GM13976 (cell line): Measurements from ENCODE around the gene KDM5A.

Experiments used
- DNase-seq: peaks from one replicate; pipeline ENCODE4 v3.0.0; 2012; ENCODE audit warnings: low spot score
- in situ Hi-C: fragments of 300-500 bp; cut with MboI; formaldehyde crosslinking; loops from one replicate; pipeline ENCODE4 v1.12.0; 2022; ENCODE audit warnings: low sequenced_read_pairs, mixed read lengths, inconsistent platforms; ENCODE audit not compliant: unreplicated experiment
- TF ChIP-seq, protein P1 (sequence below): IDR thresholded peaks from 2 replicates; pipeline ENCODE4 v1.5.1; 2012; ENCODE audit warnings: borderline replicate concordance, mild to moderate bottlenecking; ENCODE audit not compliant: insufficient read depth; ENCODE audit errors: extremely low read depth, missing control alignments, control extremely low read depth

KDM5A gene

DNA sequence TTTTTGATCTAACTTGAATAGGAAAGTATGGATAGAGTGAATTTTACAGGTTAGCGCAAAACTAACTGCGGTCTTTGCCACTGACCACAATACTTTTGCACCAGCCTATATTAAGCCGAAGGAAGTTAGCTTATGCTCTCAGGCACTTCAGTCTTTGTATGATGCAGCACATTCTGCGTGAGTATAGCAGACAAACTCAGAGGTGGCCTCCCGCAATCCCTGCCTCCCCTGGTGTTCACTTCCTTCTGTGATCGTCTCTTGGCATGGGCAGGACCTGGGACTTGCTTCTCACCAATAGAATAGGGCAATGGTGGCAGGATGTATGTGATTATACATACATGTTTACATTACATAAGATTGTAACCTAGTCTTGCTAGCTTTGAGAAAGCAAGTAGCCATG, 116.2 kb downstream of the KDM5A start:
- in situ Hi-C loops = no loop called here
- no peak for DNase-seq
- TF ChIP-seq, protein P1, sequence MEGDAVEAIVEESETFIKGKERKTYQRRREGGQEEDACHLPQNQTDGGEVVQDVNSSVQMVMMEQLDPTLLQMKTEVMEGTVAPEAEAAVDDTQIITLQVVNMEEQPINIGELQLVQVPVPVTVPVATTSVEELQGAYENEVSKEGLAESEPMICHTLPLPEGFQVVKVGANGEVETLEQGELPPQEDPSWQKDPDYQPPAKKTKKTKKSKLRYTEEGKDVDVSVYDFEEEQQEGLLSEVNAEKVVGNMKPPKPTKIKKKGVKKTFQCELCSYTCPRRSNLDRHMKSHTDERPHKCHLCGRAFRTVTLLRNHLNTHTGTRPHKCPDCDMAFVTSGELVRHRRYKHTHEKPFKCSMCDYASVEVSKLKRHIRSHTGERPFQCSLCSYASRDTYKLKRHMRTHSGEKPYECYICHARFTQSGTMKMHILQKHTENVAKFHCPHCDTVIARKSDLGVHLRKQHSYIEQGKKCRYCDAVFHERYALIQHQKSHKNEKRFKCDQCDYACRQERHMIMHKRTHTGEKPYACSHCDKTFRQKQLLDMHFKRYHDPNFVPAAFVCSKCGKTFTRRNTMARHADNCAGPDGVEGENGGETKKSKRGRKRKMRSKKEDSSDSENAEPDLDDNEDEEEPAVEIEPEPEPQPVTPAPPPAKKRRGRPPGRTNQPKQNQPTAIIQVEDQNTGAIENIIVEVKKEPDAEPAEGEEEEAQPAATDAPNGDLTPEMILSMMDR = no peak

DNA sequence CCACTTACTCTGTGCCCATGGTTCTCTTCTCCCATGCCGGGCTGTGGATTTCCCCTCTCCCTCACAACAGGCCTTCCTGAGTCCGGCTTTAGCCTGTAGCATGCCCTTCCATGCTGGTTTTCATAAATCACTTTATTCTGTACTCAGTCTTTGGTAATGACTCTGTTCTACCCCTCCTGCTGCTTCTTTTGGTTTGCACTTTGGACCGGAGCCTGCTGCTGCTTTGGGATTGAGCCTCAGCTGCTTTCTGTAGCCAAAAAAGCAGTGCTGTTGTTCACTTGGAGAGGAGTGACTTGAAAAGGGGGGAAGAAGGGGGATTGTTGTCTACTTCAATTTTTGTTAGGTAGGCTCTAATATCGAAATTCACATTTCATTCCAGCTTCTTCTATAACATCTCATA, 118.0 kb downstream of the KDM5A start:
- TF ChIP-seq, protein P1 = no peak
- no peak for DNase-seq
- in situ Hi-C loops = no loop called here

DNA sequence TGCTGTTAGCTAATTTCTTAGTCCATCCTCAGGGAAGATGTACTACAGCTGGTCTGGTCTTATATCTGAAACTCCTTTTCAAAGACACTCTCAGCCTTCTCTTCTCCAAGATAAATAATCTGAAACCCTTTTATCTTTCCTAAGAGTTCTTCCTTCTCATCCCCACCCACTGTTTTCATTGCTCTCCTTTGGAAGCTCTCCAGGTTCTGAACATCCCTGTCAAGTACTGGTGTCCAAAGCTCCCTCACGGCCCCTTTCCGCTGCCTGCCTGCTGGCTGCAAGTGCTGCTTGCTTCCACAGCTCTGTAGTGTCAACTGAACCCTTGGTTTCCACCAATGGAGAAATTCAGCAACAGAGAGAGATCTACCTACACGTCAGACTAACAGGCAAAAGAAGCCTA, 119.9 kb downstream of the KDM5A start:
- DNase-seq = no peak
- in situ Hi-C loops = no loop called here
- TF ChIP-seq, protein P1 = no peak

DNA sequence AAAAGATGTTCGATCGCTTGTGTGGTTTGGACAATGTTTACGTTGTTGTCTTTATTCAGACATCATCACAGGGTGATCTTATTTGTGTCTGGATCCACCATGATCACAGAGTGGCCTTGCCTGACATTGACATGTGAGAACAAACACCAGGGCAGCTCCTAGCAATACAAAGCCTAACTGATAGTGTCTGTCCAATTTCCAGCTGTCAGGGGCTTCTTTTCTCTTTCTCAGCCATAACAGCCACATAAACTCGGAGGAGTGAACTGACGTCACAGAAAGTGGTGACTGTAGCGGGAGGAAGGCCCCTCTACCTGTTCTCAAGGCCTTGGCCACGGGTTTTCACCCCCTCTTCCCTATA, 120.7 kb downstream of the KDM5A start:
- DNase-seq = no peak
- TF ChIP-seq, protein P1 = no peak
- in situ Hi-C loops = no loop called here

DNA sequence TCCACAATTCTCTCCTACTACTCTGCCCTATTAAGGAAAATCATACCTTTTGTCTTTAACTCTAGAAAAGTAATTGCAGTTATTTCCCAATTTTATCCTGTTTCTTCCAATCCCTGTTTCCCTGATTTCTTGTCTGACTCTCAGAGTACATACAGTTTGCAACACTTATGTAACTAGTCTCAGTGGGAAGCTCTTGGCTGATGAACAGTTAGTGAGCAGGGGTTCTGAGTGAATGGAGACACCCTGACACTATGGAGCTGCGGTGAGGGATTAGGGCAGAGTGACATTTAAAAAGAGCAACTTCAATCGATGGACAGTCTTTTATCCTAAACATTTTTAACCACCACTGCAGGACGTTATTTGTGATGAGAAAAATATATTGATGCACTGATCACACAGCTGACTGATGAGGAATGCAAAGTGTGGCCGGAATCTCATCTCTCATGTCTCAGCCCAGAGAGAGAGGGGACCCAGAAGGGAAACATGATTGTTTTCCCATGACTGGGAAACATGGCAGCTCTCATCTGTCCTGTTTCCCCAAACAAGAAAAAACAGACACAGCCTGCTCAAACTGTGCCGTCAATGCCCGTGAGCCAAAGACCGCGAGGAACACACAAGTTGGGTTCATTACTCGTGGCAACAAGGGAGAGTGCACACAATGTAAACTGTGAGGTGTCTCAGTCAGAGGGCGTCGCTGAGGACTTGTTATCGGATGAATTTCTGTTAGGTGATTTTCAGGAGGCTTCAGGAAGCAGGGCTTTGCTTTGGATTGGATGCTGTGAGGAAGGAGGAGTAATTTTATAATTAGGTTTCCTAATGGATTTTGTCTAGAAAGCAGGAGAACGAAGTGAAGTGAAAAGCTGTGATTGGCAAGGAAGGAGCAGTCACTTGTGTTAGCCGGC, 121.3 kb downstream of the KDM5A start:
- no peak for DNase-seq
- in situ Hi-C loops = no loop called here
- TF ChIP-seq, protein P1 = no peak

DNA sequence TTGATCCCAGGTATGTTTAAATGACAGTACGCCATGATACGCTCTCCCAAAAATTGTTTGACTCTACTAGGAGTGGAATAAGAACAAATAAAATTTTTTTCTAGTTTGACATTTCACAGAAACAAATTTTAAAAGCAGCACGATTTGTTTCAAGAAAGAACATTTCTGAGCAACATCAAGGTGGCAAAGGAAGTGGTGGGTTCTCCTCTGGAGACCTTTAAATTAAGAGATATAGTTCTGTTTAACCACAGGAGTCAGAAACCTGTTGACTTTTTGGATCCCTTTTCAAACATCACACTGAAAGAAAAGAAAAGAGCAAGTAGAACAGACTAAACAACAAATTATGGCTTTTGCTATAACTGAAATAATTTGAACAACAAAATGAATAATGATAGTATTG, 124.0 kb downstream of the KDM5A start:
- DNase-seq = no peak
- in situ Hi-C loops = no loop called here
- TF ChIP-seq, protein P1 = no peak

DNA sequence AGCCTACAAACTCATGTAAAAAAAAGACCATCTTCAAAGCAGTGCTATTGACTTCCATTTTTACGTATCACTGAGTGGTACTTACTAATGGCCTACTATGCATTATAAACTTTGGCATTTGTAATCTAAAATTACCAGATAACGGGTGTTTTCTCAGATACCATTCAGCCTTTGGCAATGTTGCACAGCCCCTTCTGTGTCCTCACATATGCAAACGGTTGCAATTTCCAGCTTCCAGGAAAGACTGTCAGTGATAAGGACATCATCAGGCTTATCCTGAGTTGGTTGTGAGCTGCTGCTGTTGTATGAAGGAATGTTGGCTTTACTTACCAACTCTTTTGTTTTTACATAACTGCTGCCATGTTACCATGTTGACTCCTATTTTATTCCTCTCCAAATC, 124.9 kb downstream of the KDM5A start:
- DNase-seq = no peak
- in situ Hi-C loops = no loop called here
- TF ChIP-seq, protein P1 = no peak
